SK-N-SH (cell line): Measurements from ENCODE around the gene HNRNPD.

Experiments
- EP300 ChIP-seq, 2 experiments: IDR thresholded peaks; 2 replicates each; pipeline versions ENCODE4 v1.4.0 to v1.6.1; 2012; ENCODE audit warnings: borderline replicate concordance in 1 of 2, low read depth in 1 of 2, low read length in 1 of 2
- MXI1 ChIP-seq: IDR thresholded peaks from 2 replicates; pipeline ENCODE4 v1.6.1; 2012; ENCODE audit warnings: mild to moderate bottlenecking, low read depth, low read length, improper control_type of control experiment
- NRF1 ChIP-seq: IDR thresholded peaks from 2 replicates; pipeline ENCODE4 v1.6.1; 2012; ENCODE audit warnings: low read depth, mild to moderate bottlenecking, low read length
- POLR2AphosphoS5 ChIP-seq: IDR thresholded peaks from 2 replicates; pipeline ENCODE4 v1.6.1; 2012; ENCODE audit warnings: low read depth, low read length
- RCOR1 ChIP-seq: fragments of 150-350 bp; IDR thresholded peaks from 2 replicates; pipeline ENCODE4 v1.6.1; 2017; ENCODE audit warnings: antibody characterized with exemption, low read length
- TF ChIP-seq, protein P1 (sequence below): fragments of 200-600 bp; sonication (generic); IDR thresholded peaks from 2 replicates; pipeline ENCODE4 v1.6.1; 2017; ENCODE audit warnings: antibody characterized with exemption, mild to moderate bottlenecking, moderate library complexity
- TF ChIP-seq, protein P2 (sequence below): fragments of 150-350 bp; IDR thresholded peaks from 2 replicates; pipeline ENCODE4 v1.6.1; 2017; ENCODE audit warnings: antibody characterized with exemption, low read length, low read depth, borderline replicate concordance
- TF ChIP-seq, protein P3 (sequence below): IDR thresholded peaks from 2 replicates; pipeline ENCODE4 v1.4.0; 2012; ENCODE audit warnings: low read depth

DNA sequence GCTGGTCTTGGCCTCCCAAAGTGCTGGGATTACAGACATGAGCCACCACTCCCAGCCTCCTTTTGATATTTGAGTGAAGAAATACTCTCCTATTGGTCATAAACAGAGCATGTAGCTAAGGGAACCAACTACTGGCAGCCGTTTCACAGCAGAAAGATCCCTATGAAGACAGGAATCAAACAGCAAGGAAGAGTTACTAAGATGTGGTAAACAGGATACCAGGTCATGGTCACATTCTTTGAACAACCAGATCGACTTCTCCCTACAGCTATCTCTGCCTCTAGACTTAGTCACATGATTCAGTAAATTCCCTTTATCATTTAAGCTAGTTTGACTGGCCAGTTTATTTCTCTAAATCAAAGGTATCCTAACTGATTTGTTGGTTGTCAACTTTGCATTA, 9.0 kb upstream of the HNRNPD start:
- TF ChIP-seq, protein P1, sequence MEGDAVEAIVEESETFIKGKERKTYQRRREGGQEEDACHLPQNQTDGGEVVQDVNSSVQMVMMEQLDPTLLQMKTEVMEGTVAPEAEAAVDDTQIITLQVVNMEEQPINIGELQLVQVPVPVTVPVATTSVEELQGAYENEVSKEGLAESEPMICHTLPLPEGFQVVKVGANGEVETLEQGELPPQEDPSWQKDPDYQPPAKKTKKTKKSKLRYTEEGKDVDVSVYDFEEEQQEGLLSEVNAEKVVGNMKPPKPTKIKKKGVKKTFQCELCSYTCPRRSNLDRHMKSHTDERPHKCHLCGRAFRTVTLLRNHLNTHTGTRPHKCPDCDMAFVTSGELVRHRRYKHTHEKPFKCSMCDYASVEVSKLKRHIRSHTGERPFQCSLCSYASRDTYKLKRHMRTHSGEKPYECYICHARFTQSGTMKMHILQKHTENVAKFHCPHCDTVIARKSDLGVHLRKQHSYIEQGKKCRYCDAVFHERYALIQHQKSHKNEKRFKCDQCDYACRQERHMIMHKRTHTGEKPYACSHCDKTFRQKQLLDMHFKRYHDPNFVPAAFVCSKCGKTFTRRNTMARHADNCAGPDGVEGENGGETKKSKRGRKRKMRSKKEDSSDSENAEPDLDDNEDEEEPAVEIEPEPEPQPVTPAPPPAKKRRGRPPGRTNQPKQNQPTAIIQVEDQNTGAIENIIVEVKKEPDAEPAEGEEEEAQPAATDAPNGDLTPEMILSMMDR: no peak
- TF ChIP-seq MXI1 (no peak), EP300 (IDR thresholded peaks at IDR 0.05; ENCODE audit: borderline replicate concordance in 1 of 2, low read depth in 1 of 2, low read length in 1 of 2) (no peak), NRF1 (no peak), POLR2AphosphoS5 (no peak), RCOR1 (no peak)
- TF ChIP-seq, protein P2, sequence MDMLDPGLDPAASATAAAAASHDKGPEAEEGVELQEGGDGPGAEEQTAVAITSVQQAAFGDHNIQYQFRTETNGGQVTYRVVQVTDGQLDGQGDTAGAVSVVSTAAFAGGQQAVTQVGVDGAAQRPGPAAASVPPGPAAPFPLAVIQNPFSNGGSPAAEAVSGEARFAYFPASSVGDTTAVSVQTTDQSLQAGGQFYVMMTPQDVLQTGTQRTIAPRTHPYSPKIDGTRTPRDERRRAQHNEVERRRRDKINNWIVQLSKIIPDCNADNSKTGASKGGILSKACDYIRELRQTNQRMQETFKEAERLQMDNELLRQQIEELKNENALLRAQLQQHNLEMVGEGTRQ: no peak
- TF ChIP-seq, protein P3, sequence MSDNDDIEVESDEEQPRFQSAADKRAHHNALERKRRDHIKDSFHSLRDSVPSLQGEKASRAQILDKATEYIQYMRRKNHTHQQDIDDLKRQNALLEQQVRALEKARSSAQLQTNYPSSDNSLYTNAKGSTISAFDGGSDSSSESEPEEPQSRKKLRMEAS: no peak
